MCF 10A (cell line): ENCODE results near the gene MYL6B. TPM values are rescaled to one million over a fixed set of nuclear protein-coding genes. Genes with fewer than 3 reads are reported as not detected.

Experiments used
- BruUV-seq: library from RNA; stranded (reverse); fragments of 400-500 nt; replicated peaks from 2 replicates; lab custom pipeline; 2021; lab: Mats Ljungman, UMichigan
- CTCF ChIA-PET: fragments of 300-600 bp; sonication (Branson Sonifier 250); formaldehyde crosslinking; extraction: SDS; loops from one replicate; lab custom pipeline; 2021; ENCODE audit warnings: antibody characterized with exemption, inconsistent platforms; lab: Yijun Ruan, JAX
- POLR2A ChIA-PET: fragments of 300-600, 350-650 bp; sonication (Branson Sonifier 250); formaldehyde crosslinking; extraction: SDS; loops from one replicate; lab custom pipeline; 2020; ENCODE audit warnings: antibody characterized with exemption, inconsistent platforms; lab: Yijun Ruan, JAX
- DNase-seq: peaks from one replicate; pipeline ENCODE4 v3.0.0-alpha.2; 2018; ENCODE audit not compliant: unreplicated experiment
- H3K27ac Mint-ChIP-seq: one replicate; pipeline ENCODE4 v1.8.0; 2022; ENCODE audit warnings: mild to moderate bottlenecking, low read depth, mixed read lengths; ENCODE audit not compliant: unreplicated experiment
- H3K27me3 Mint-ChIP-seq: one replicate; pipeline ENCODE4 v1.8.0; 2022; ENCODE audit warnings: mixed read lengths; ENCODE audit not compliant: insufficient read depth, unreplicated experiment
- H3K36me3 Mint-ChIP-seq: one replicate; pipeline ENCODE4 v1.8.0; 2022; ENCODE audit warnings: mild to moderate bottlenecking, moderate library complexity, mixed read lengths; ENCODE audit not compliant: insufficient read depth, unreplicated experiment
- H3K4me1 Mint-ChIP-seq: one replicate; pipeline ENCODE4 v1.8.0; 2022; ENCODE audit warnings: mixed read lengths; ENCODE audit not compliant: insufficient read depth, unreplicated experiment
- H3K4me3 Mint-ChIP-seq: one replicate; pipeline ENCODE4 v1.8.0; 2022; ENCODE audit warnings: mild to moderate bottlenecking, moderate library complexity, mixed read lengths; ENCODE audit not compliant: unreplicated experiment
- H3K9me3 Mint-ChIP-seq: one replicate; pipeline ENCODE4 v1.8.0; 2022; ENCODE audit warnings: mixed read lengths; ENCODE audit not compliant: unreplicated experiment
- CTCF ChIP-seq: fragments of 200-600 bp; IDR thresholded peaks from one replicate; pipeline ENCODE4 v1.8.0; 2022; ENCODE audit warnings: antibody characterized with exemption, mild to moderate bottlenecking; ENCODE audit not compliant: unreplicated experiment
- intact Hi-C: fragments of 100-400 bp; cut with micrococcal nuclease; formaldehyde crosslinking; loops from 2 replicates; pipeline ENCODE4 v1.14.1; 2022
- total RNA-seq: library from RNA; stranded (reverse); gene quantifications from 2 replicates; pipeline ENCODE4 v1.2.3, GENCODE V29; 2022

Gene MYL6B
- total RNA-seq, 1 experiment from 2014 or later = 46.0 TPM

DNA sequence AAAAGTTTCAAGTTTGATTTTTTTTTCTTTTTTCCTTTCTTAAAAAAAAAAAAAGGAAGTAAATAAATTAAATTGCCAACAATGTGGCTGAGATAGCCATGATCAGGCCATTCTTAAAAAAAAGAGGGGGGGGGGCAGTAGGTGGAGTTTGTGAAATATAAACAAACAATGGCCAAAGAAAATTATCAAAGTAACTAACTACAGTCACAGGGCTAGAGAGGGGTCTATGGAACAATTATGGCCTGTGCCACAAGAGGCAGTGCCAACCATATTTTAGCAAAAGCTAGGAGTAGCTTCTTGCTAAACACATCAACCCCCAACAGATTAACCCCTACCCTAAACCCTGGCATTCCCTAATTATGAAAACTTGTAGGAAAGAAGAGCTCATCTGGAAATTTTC is 53.1 kb downstream of the MYL6B start:
- DNase-seq = no peak
- TF ChIP-seq CTCF = no peak
- Mint-ChIP-seq H3K27me3 (no peaks in the 10 kb centered on the region), H3K9me3 (no peaks in the 10 kb centered on the region), H3K4me1 (peaks cover 5% of the 10 kb centered on the region), H3K4me3 (no peak overlapping the region), H3K36me3 (peaks cover 53% of the 10 kb centered on the region), H3K27ac (no peak overlapping the region)
- POLR2A ChIA-PET = interaction anchor here (0.7 to 3.8 kb wide), 4 partner anchors 16 to 77 kb away, joined by 4 to 25 read pairs (median 14); partner anchors contain the start of genes ESYT1, RNF41 and SMARCC2
- CTCF ChIA-PET = interaction anchor here (0.6 to 11.0 kb wide), 9 partner anchors 12 to 256 kb away, joined by 3 to 83 read pairs (median 5); partner anchors contain the start of genes ANKRD52, RNF41 and SMARCC2
- intact Hi-C loops = no loop called here
- no TSS peak for BruUV-seq

GRCh38 chr12:56206452-56207166 is 54.2 kb downstream of the MYL6B start:
- TF ChIP-seq CTCF = peak; percentile 28
- DNase-seq = peak; percentile 54
- ChIA-PET CTCF (interaction anchor here (0.5 to 11.0 kb wide), 15 partner anchors 8 to 405 kb away, joined by 3 to 83 read pairs (median 3); partner anchors contain the start of genes RNF41 and SMARCC2), POLR2A (interaction anchor here (0.6 to 2.8 kb wide), 4 partner anchors 9 to 51 kb away, joined by 3 to 25 read pairs (median 5); partner anchors contain the start of genes ANKRD52 and RNF41)
- intact Hi-C loops = no loop called here
- no peaks in the 10 kb centered on the region for H3K9me3 Mint-ChIP-seq
- H3K27me3 Mint-ChIP-seq = no peaks in the 10 kb centered on the region
- H3K36me3 Mint-ChIP-seq = peaks cover 65% of the 10 kb centered on the region
- no peak overlapping the region for H3K4me3 Mint-ChIP-seq
- no TSS peak for BruUV-seq
- no peak overlapping the region for H3K27ac Mint-ChIP-seq
- peaks cover 5% of the 10 kb centered on the region for H3K4me1 Mint-ChIP-seq

Other genes starting within 250 kb of the MYL6B start
- gene PYM1, start 224.7 kb upstream of the MYL6B start, total RNA-seq = 50.5 and 56.5 TPM in 2 replicates
- 177 and 236 TPM in 2 replicates for gene DGKA, start 221.4 kb upstream of the MYL6B start, total RNA-seq
- 0.59 TPM in 1 of 2 replicates, not detected in the other for gene PMEL, start 186.5 kb upstream of the MYL6B start, total RNA-seq
- 17.9 and 23.8 TPM in 2 replicates for gene CDK2, start 185.8 kb upstream of the MYL6B start, total RNA-seq
- gene RAB5B, start 178.5 kb upstream of the MYL6B start, total RNA-seq = 67.4 and 96.1 TPM in 2 replicates
- gene SUOX, start 155.3 kb upstream of the MYL6B start, total RNA-seq = 6.3 and 7.9 TPM in 2 replicates
- 2.4 and 3.4 TPM in 2 replicates for gene IKZF4, start 131.5 kb upstream of the MYL6B start, total RNA-seq
- 45.1 and 67.3 TPM in 2 replicates for gene RPS26, start 110.7 kb upstream of the MYL6B start, total RNA-seq
- 1.1 and 3.7 TPM in 2 replicates for gene ERBB3, start 72.4 kb upstream of the MYL6B start, total RNA-seq
- 158 and 205 TPM in 2 replicates for gene PA2G4, start 48.0 kb upstream of the MYL6B start, total RNA-seq
- gene RPL41, start 36.0 kb upstream of the MYL6B start, total RNA-seq = 4,675 and 4,734 TPM in 2 replicates
- 2.8 and 3.5 TPM in 2 replicates for gene ZC3H10, start 34.3 kb upstream of the MYL6B start, total RNA-seq
- gene ESYT1, start 24.3 kb upstream of the MYL6B start, total RNA-seq = 111 and 123 TPM in 2 replicates
- gene MYL6, start 5.8 kb downstream of the MYL6B start, total RNA-seq = 716 and 997 TPM in 2 replicates
- 52.1 and 57.0 TPM in 2 replicates for gene SMARCC2, start 36.9 kb downstream of the MYL6B start, total RNA-seq
- 92.1 and 108 TPM in 2 replicates for gene RNF41, start 69.3 kb downstream of the MYL6B start, total RNA-seq
- 53.3 and 56.2 TPM in 2 replicates for gene NABP2, start 71.8 kb downstream of the MYL6B start, total RNA-seq
- not detected in 2 replicates for gene SLC39A5, start 77.5 kb downstream of the MYL6B start, total RNA-seq
- 46.3 and 73.8 TPM in 2 replicates for gene ANKRD52, start 105.8 kb downstream of the MYL6B start, total RNA-seq
- gene COQ10A, start 114.4 kb downstream of the MYL6B start, total RNA-seq = 3.6 and 3.8 TPM in 2 replicates
- gene CS, start 147.7 kb downstream of the MYL6B start, total RNA-seq = 213 and 257 TPM in 2 replicates
- gene CNPY2, start 163.4 kb downstream of the MYL6B start, total RNA-seq = 169 and 210 TPM in 2 replicates
- gene PAN2, start 181.4 kb downstream of the MYL6B start, total RNA-seq = 72.9 and 80.1 TPM in 2 replicates
- gene IL23A, start 186.3 kb downstream of the MYL6B start, total RNA-seq = 0.61 and 1.7 TPM in 2 replicates
- 61.2 and 101 TPM in 2 replicates for gene STAT2, start 207.5 kb downstream of the MYL6B start, total RNA-seq
- gene APOF, start 210.3 kb downstream of the MYL6B start, total RNA-seq = not detected in 2 replicates